ENCODE results near the gene TRAPPC1.

Gene TRAPPC1

GRCh38 chr17:7881276-7882054, 50.3 kb downstream of the TRAPPC1 start:
- no peak for DNase-seq (ENCODE audit: low read depth in 2 of 2)
